HCT116 (cell line): ENCODE data around the gene ADAM10. TPM values are rescaled to one million over a fixed set of nuclear protein-coding genes. Genes with fewer than 3 reads are reported as not detected.

Experiments used
- ATAC-seq: fragments of 200-7000 bp; cut with Tn5 transposase; 2 replicates; pipeline ENCODE4 v1.9.1; 2020; ENCODE audit warnings: mild to moderate bottlenecking, moderate library complexity
- BruUV-seq: library from RNA; stranded (reverse); fragments of 400-500 nt; replicated peaks from 2 replicates; lab custom pipeline; 2021; lab: Mats Ljungman, UMichigan
- CTCF ChIA-PET: fragments of 300-600 bp; sonication (Branson Sonifier 250); formaldehyde crosslinking; loops from one replicate; lab custom pipeline; 2021; ENCODE audit warnings: antibody characterized with exemption; lab: Charles Lee
- POLR2A ChIA-PET: fragments of 300-600, 350-600 bp; sonication (Branson Sonifier 250); formaldehyde crosslinking; loops from one replicate; lab custom pipeline; 2021; ENCODE audit warnings: antibody characterized with exemption; lab: Charles Lee
- RAD21 ChIA-PET, 2 experiments: fragments of 300-600 bp; sonication (Branson Sonifier 250); formaldehyde crosslinking; loops; one replicate each; lab custom pipeline; 2023; ENCODE audit warnings: low total read pairs in 2 of 2; ENCODE audit not compliant: uncharacterized antibody in 2 of 2, unreplicated experiment in 2 of 2, low non-redundant PET in 1 of 2; lab: Charles Lee
- DNase-seq: peaks from one replicate; pipeline ENCODE4 v3.0.0-alpha.2; 2010; ENCODE audit warnings: low read depth, low spot score
- H2AFZ ChIP-seq: fragments of 200-600 bp; shearing (Covaris generic), sonication (generic); 2 replicates; pipeline ENCODE4 v1.6.1; 2017; ENCODE audit warnings: low read depth, mixed run types, mixed read lengths, antibody characterized with exemption, low read length; ENCODE audit not compliant: poor library complexity, severe bottlenecking
- H3K27ac ChIP-seq: 2 replicates; pipeline ENCODE4 v1.5.1; 2012; ENCODE audit warnings: low read depth, low read length
- H3K27me3 ChIP-seq: fragments of 200-600 bp; sonication (generic); 2 replicates; pipeline ENCODE4 v1.6.1; 2016; ENCODE audit warnings: mixed run types, low read length, mixed read lengths; ENCODE audit not compliant: insufficient read depth
- H3K36me3 ChIP-seq, 2 experiments: fragments of 200-500 bp in 1 of 2; fragments of 200-600 bp in 1 of 2; sonication (Bioruptor generic) in 1 of 2; sonication (generic) in 1 of 2; 2 replicates each; pipeline versions ENCODE4 v1.5.1 to v1.6.1; 2014 to 2016; ENCODE audit warnings: low read length in 2 of 2, inconsistent platforms in 1 of 2, mixed read lengths in 1 of 2, mixed run types in 1 of 2; ENCODE audit not compliant: insufficient read depth in 2 of 2, control insufficient read depth in 1 of 2
- H3K4me1 ChIP-seq, 2 experiments: fragments of 200-600 bp in 1 of 2; sonication (generic) in 1 of 2; 2 replicates each; pipeline versions ENCODE4 v1.5.1 to v1.6.1; 2012 to 2017; ENCODE audit warnings: low read length in 2 of 2, inconsistent platforms in 1 of 2, mild to moderate bottlenecking in 1 of 2, mixed read lengths in 1 of 2, mixed run types in 1 of 2, moderate library complexity in 1 of 2; ENCODE audit not compliant: insufficient read depth in 2 of 2, control insufficient read depth in 1 of 2
- H3K4me2 ChIP-seq: fragments of 200-600 bp; sonication (generic); 2 replicates; pipeline ENCODE4 v1.6.1; 2017; ENCODE audit warnings: mixed run types, low read length, mixed read lengths
- H3K4me3 ChIP-seq, 2 experiments: fragments of 200-600 bp in 1 of 2; sonication (generic) in 1 of 2; replicated peaks in 1 of 2; 2 replicates each; pipeline ENCODE4 v1.5.1; 2011 to 2016; ENCODE audit warnings: low read length in 2 of 2, control low read depth in 1 of 2, low read depth in 1 of 2, mild to moderate bottlenecking in 1 of 2, mixed read lengths in 1 of 2, mixed run types in 1 of 2
- H3K79me2 ChIP-seq: fragments of 200-600 bp; sonication (generic); 2 replicates; pipeline ENCODE4 v1.6.1; 2017; ENCODE audit warnings: mild to moderate bottlenecking, mixed run types, low read length, moderate library complexity, mixed read lengths; ENCODE audit not compliant: insufficient read depth
- H3K9ac ChIP-seq: fragments of 200-600 bp; sonication (generic); 2 replicates; pipeline ENCODE4 v1.6.1; 2016; ENCODE audit warnings: low read length, mixed read lengths
- H3K9me2 ChIP-seq: fragments of 200-600 bp; sonication (generic), shearing (Covaris generic); 2 replicates; pipeline ENCODE4 v1.6.1; 2017; ENCODE audit warnings: mixed run types, mild to moderate bottlenecking, moderate library complexity; ENCODE audit not compliant: insufficient read depth
- H3K9me3 ChIP-seq, 2 experiments: fragments of 200-500 bp in 1 of 2; fragments of 200-600 bp in 1 of 2; sonication (Bioruptor generic) in 1 of 2; sonication (generic) in 1 of 2; 2 replicates each; pipeline ENCODE4 v1.6.1; 2014 to 2017; ENCODE audit warnings: low read length in 2 of 2, mixed read lengths in 2 of 2, inconsistent platforms in 1 of 2, low read depth in 1 of 2, mild to moderate bottlenecking in 1 of 2, mixed run types in 1 of 2, moderate library complexity in 1 of 2; ENCODE audit not compliant: control insufficient read depth in 1 of 2, insufficient read depth in 1 of 2
- H4K20me1 ChIP-seq: fragments of 200-600 bp; sonication (generic), shearing (Covaris generic); 2 replicates; pipeline ENCODE4 v1.6.1; 2017; ENCODE audit warnings: mixed run types, mild to moderate bottlenecking, moderate library complexity; ENCODE audit not compliant: insufficient read depth
- EGR1 ChIP-seq: IDR thresholded peaks from 2 replicates; pipeline ENCODE4 v1.6.1; 2012; ENCODE audit warnings: low read depth
- EZH2phosphoT487 ChIP-seq: fragments of 200-600 bp; IDR thresholded peaks from 2 replicates; pipeline ENCODE4 v1.6.1; 2018; ENCODE audit warnings: antibody characterized with exemption, borderline replicate concordance
- FOSL1 ChIP-seq: IDR thresholded peaks from 2 replicates; pipeline ENCODE4 v1.6.1; 2012; ENCODE audit warnings: low read depth
- SIN3A ChIP-seq: IDR thresholded peaks from 2 replicates; pipeline ENCODE4 v1.6.1; 2012; ENCODE audit warnings: low read depth
- SP1 ChIP-seq: IDR thresholded peaks from 2 replicates; pipeline ENCODE4 v1.6.1; 2012; ENCODE audit warnings: low read depth
- YY1 ChIP-seq: IDR thresholded peaks from 2 replicates; pipeline ENCODE4 v1.6.1; 2011; ENCODE audit warnings: low read length, low read depth, moderate library complexity, mild to moderate bottlenecking; ENCODE audit not compliant: insufficient replicate concordance; ENCODE audit errors: extremely low read depth
- intact Hi-C: fragments of 100-400 bp; cut with micrococcal nuclease; formaldehyde crosslinking; loops from 2 replicates; pipeline ENCODE4 v1.10.0; 2022
- total RNA-seq: library from RNA; stranded (reverse); gene quantifications from one replicate; pipeline ENCODE4 v1.2.1, GENCODE V29; 2021; ENCODE audit not compliant: unreplicated experiment
- TF ChIP-seq, protein P1 (sequence below): IDR thresholded peaks from 2 replicates; pipeline ENCODE4 v1.6.1; 2012
- TF ChIP-seq, protein P2 (sequence below): IDR thresholded peaks from 2 replicates; pipeline ENCODE4 v1.6.1; 2012

ADAM10 gene
- total RNA-seq, 1 experiment from 2014 or later: 158 TPM

DNA sequence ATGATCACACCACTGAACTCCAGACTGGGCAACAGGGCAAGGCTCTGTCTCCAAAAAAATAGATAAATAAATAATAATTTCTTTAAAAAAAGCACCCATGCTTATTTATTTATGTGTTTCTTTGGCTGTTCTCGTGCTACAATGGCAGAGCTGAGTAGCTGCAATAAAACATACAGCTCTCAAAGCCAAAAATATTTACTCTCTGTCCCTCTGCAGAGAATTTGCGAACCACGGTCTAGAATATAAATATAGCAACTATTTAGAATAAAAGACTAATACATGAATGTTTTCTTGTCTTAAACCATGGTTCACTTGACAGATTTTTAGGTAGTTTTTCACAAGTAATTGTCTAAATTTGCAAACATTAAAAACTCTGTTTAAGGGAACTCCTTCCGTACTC lies 72.7 kb downstream of the ADAM10 start:
- Histone ChIP-seq H3K9me2 (no peaks in the 10 kb centered on the region), H3K4me1 (no peaks in the 10 kb centered on the region), H3K4me2 (no peak overlapping the region), H3K27ac (no peak overlapping the region), H3K79me2 (peaks cover 10% of the 10 kb centered on the region; the same call in 1 of the 2 replicates), H3K36me3 (no peaks in the 10 kb centered on the region), H4K20me1 (peaks cover 8% of the 10 kb centered on the region; the same call in 1 of the 2 replicates), H3K9me3 (no peaks in the 10 kb centered on the region), H3K9ac (no peak overlapping the region), H2AFZ (no peak overlapping the region), H3K27me3 (no peaks in the 10 kb centered on the region), H3K4me3 (no peak overlapping the region)
- ATAC-seq: no peak
- intact Hi-C loops: no loop called here
- RAD21 ChIA-PET: no interaction called here
- no peak for DNase-seq
- POLR2A ChIA-PET: no interaction called here
- TF ChIP-seq SIN3A (no peak), FOSL1 (no peak), YY1 (no peak)
- CTCF ChIA-PET: interaction anchor here (0.6 kb wide), 1 partner anchor 56 kb away, joined by 4 read pairs; no protein-coding TSS in a partner anchor
- no TSS peak for BruUV-seq

DNA sequence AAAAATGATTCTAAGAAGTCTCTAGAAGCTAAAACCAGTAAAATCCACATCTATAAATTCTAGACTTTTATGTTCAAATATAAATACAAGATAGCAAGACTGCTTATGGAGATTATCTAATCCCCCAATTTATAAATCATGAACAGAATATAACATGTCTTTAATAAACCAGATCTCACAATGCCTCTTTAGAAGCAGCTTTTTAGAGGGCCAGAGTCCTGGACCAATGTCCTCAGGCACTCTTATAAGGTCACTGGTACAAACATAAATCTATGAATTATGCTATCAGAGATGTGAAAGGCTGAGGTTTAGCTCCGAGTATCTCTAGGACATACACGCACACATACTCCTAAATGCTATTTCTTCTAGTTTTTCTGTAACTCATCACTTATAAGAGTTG lies 78.3 kb downstream of the ADAM10 start:
- intact Hi-C loops: no loop called here
- POLR2A ChIA-PET: no interaction called here
- no TSS peak for BruUV-seq
- no peak overlapping the region for H3K27ac ChIP-seq
- H2AFZ ChIP-seq: no peak overlapping the region
- H3K4me2 ChIP-seq: no peak overlapping the region
- H4K20me1 ChIP-seq: no peaks in the 10 kb centered on the region
- no peaks in the 10 kb centered on the region for H3K9me3 ChIP-seq
- H3K4me3 ChIP-seq: no peak overlapping the region
- no peaks in the 10 kb centered on the region for H3K9me2 ChIP-seq
- ATAC-seq (no peak), DNase-seq (no peak)
- H3K79me2 ChIP-seq: no peaks in the 10 kb centered on the region; the same call in 1 of the 2 replicates
- H3K36me3 ChIP-seq: no peaks in the 10 kb centered on the region
- CTCF ChIA-PET: no interaction called here
- RAD21 ChIA-PET: no interaction called here
- TF ChIP-seq EGR1 (no peak), EZH2phosphoT487 (no peak), SP1 (no peak)
- TF ChIP-seq, protein P1, sequence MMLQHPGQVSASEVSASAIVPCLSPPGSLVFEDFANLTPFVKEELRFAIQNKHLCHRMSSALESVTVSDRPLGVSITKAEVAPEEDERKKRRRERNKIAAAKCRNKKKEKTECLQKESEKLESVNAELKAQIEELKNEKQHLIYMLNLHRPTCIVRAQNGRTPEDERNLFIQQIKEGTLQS: no peak
- TF ChIP-seq, protein P2, sequence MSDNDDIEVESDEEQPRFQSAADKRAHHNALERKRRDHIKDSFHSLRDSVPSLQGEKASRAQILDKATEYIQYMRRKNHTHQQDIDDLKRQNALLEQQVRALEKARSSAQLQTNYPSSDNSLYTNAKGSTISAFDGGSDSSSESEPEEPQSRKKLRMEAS: no peak
- TF ChIP-seq, all 23 proteins: peak for 0
- Histone ChIP-seq H3K4me1 (no peaks in the 10 kb centered on the region), H3K27me3 (no peaks in the 10 kb centered on the region), H3K9ac (no peak overlapping the region)
